NCI-H1417 treated with DMSO at 0.1 percent for 48 hours (cell line): ENCODE measurements around the gene ZNF70.

ENCODE experiments used
- DNase-seq: peaks from one replicate; lab custom pipeline; 2025; lab: John Stamatoyannopoulos, UW

ZNF70 gene

GRCh38 chr22:23716811-23717801 is 33.8 kb downstream of the ZNF70 start:
- DNase-seq = no peak

GRCh38 chr22:23715806-23716375 is 35.0 kb downstream of the ZNF70 start:
- DNase-seq = no peak

- DNase-seq = no peak
Observed at GRCh38 chr22:23714596-23715578, 36.0 kb downstream of the ZNF70 start.

- DNase-seq = no peak
Observed at GRCh38 chr22:23713696-23714595, 37.0 kb downstream of the ZNF70 start.

- no peak for DNase-seq
Observed at GRCh38 chr22:23712256-23712655, 38.7 kb downstream of the ZNF70 start.

GRCh38 chr22:23709107-23709506 is 41.8 kb downstream of the ZNF70 start:
- DNase-seq = no peak

- no peak for DNase-seq
Observed at GRCh38 chr22:23708270-23708669, 42.6 kb downstream of the ZNF70 start.

- no peak for DNase-seq
Observed at GRCh38 chr22:23705358-23705757, 45.6 kb downstream of the ZNF70 start.

- no peak for DNase-seq
Observed at GRCh38 chr22:23704829-23705228, 46.1 kb downstream of the ZNF70 start.

GRCh38 chr22:23704062-23704461 is 46.9 kb downstream of the ZNF70 start:
- DNase-seq = no peak

- DNase-seq = no peak
Observed at GRCh38 chr22:23700706-23701105, 50.2 kb downstream of the ZNF70 start.

GRCh38 chr22:23698673-23699235 is 52.2 kb downstream of the ZNF70 start:
- no peak for DNase-seq

GRCh38 chr22:23698094-23698493 is 52.8 kb downstream of the ZNF70 start:
- DNase-seq = no peak

- DNase-seq = no peak
Observed at GRCh38 chr22:23697031-23697970, 53.6 kb downstream of the ZNF70 start.

- DNase-seq = no peak
Observed at GRCh38 chr22:23696326-23696851, 54.5 kb downstream of the ZNF70 start.

- no peak for DNase-seq
Observed at GRCh38 chr22:23695571-23696325, 55.2 kb downstream of the ZNF70 start.

- DNase-seq = no peak
Observed at GRCh38 chr22:23695141-23695540, 55.8 kb downstream of the ZNF70 start.

GRCh38 chr22:23693979-23694680 is 56.8 kb downstream of the ZNF70 start:
- no peak for DNase-seq
